Activated CD4-positive, alpha-beta T cell treated with anti-CD3 and anti-CD28 coated beads, Interleukin-2, amount 10 ng/mL, durations not matched to agents 24 days and 14 days (primary cell): ENCODE results near the gene GPHN. TPM values are rescaled to one million over a fixed set of nuclear protein-coding genes. Genes with fewer than 3 reads are reported as not detected.
"Not testable (repeated sequence)": the region's sequence is repeated elsewhere in the genome, so short reads cannot be mapped to it uniquely, and the experiment has no call there.

Experiments
- DNase-seq: peaks from one replicate; pipeline ENCODE4 v3.0.0; 2022
- H3K27ac Mint-ChIP-seq: one replicate; pipeline ENCODE4 v1.8.0; 2022; ENCODE audit warnings: mild to moderate bottlenecking, mixed read lengths
- H3K27me3 Mint-ChIP-seq: one replicate; pipeline ENCODE4 v1.8.0; 2022; ENCODE audit warnings: mixed read lengths
- H3K36me3 Mint-ChIP-seq: one replicate; pipeline ENCODE4 v1.8.0; 2022; ENCODE audit warnings: low read depth, mild to moderate bottlenecking, mixed read lengths
- H3K4me1 Mint-ChIP-seq: one replicate; pipeline ENCODE4 v1.8.0; 2021; ENCODE audit warnings: mixed read lengths
- H3K4me3 Mint-ChIP-seq: one replicate; pipeline ENCODE4 v1.8.0; 2022; ENCODE audit warnings: mild to moderate bottlenecking, moderate library complexity, mixed read lengths
- H3K9me3 Mint-ChIP-seq: one replicate; pipeline ENCODE4 v1.8.0; 2021; ENCODE audit warnings: mixed read lengths
- intact Hi-C: fragments of 100-400 bp; cut with micrococcal nuclease; formaldehyde crosslinking; loops from one replicate; pipeline ENCODE4 v1.15.1; 2023
- total RNA-seq: library from RNA; stranded (reverse); gene quantifications from 2 replicates; pipeline ENCODE4 v1.2.3, GENCODE V29; 2022

The GPHN gene
- total RNA-seq, 1 donor from 2014 or later = 44.4 TPM

- intact Hi-C loops = loop anchor here (5.0 kb wide), 3 partner anchors 102 to 1307 kb away; partner anchors contain the start of genes FUT8, RAD51B and ZFYVE26
- H3K4me1 Mint-ChIP-seq = peaks cover 27% of the 10 kb centered on the region
- H3K27ac Mint-ChIP-seq = no peak overlapping the region
- no peaks in the 10 kb centered on the region for H3K36me3 Mint-ChIP-seq
- H3K9me3 Mint-ChIP-seq = no peaks in the 10 kb centered on the region
- H3K27me3 Mint-ChIP-seq = peaks cover 28% of the 10 kb centered on the region
- no peak for DNase-seq
- peak overlapping the region; percentile 89 for H3K4me3 Mint-ChIP-seq
These were observed 1.9 kb downstream of the GPHN start for GRCh38 chr14:66509874-66510273.

- peaks cover 28% of the 10 kb centered on the region for H3K4me1 Mint-ChIP-seq
- intact Hi-C loops = no loop called here
- DNase-seq = no peak
- H3K9me3 Mint-ChIP-seq = no peaks in the 10 kb centered on the region
- H3K27ac Mint-ChIP-seq = no peak overlapping the region
- no peaks in the 10 kb centered on the region for H3K36me3 Mint-ChIP-seq
- H3K27me3 Mint-ChIP-seq = peaks cover 31% of the 10 kb centered on the region
- H3K4me3 Mint-ChIP-seq = no peak overlapping the region
These were observed 3.9 kb downstream of the GPHN start for GRCh38 chr14:66511849-66512248.

GRCh38 chr14:66514213-66514612, 6.3 kb downstream of the GPHN start:
- peaks cover 31% of the 10 kb centered on the region for H3K27me3 Mint-ChIP-seq
- no peak overlapping the region for H3K27ac Mint-ChIP-seq
- H3K4me3 Mint-ChIP-seq = no peak overlapping the region
- DNase-seq = no peak
- H3K36me3 Mint-ChIP-seq = no peaks in the 10 kb centered on the region
- peaks cover 5% of the 10 kb centered on the region for H3K9me3 Mint-ChIP-seq
- H3K4me1 Mint-ChIP-seq = peaks cover 25% of the 10 kb centered on the region
- intact Hi-C loops = no loop called here

- intact Hi-C loops = no loop called here
- Mint-ChIP-seq H3K27ac (no peak overlapping the region), H3K27me3 (no peaks in the 10 kb centered on the region), H3K9me3 (peaks cover 8% of the 10 kb centered on the region), H3K4me3 (no peak overlapping the region), H3K4me1 (peaks cover 7% of the 10 kb centered on the region), H3K36me3 (no peaks in the 10 kb centered on the region)
- peak; percentile 45 for DNase-seq
These were observed 22.6 kb downstream of the GPHN start for GRCh38 chr14:66530526-66530925.

- intact Hi-C loops = no loop called here
- no peaks in the 10 kb centered on the region for H3K27me3 Mint-ChIP-seq
- DNase-seq = no peak
- H3K9me3 Mint-ChIP-seq = no peaks in the 10 kb centered on the region
- no peak overlapping the region for H3K4me3 Mint-ChIP-seq
- peaks cover 8% of the 10 kb centered on the region for H3K4me1 Mint-ChIP-seq
- H3K27ac Mint-ChIP-seq = no peak overlapping the region
- no peaks in the 10 kb centered on the region for H3K36me3 Mint-ChIP-seq
These were observed 31.1 kb downstream of the GPHN start for GRCh38 chr14:66539034-66539433.

- Mint-ChIP-seq H3K4me3 (no peak overlapping the region), H3K27me3 (no peaks in the 10 kb centered on the region), H3K27ac (no peak overlapping the region), H3K9me3 (no peaks in the 10 kb centered on the region), H3K4me1 (peaks cover 8% of the 10 kb centered on the region), H3K36me3 (no peaks in the 10 kb centered on the region)
- DNase-seq = no peak
- intact Hi-C loops = no loop called here
These were observed 32.1 kb downstream of the GPHN start for GRCh38 chr14:66540038-66540437.

- no peaks in the 10 kb centered on the region for H3K36me3 Mint-ChIP-seq
- H3K27ac Mint-ChIP-seq = no peak overlapping the region
- peaks cover 8% of the 10 kb centered on the region for H3K4me1 Mint-ChIP-seq
- DNase-seq = no peak
- H3K4me3 Mint-ChIP-seq = no peak overlapping the region
- H3K9me3 Mint-ChIP-seq = no peaks in the 10 kb centered on the region
- H3K27me3 Mint-ChIP-seq = no peaks in the 10 kb centered on the region
- intact Hi-C loops = no loop called here
These were observed 33.7 kb downstream of the GPHN start for GRCh38 chr14:66541627-66542026.

- intact Hi-C loops = no loop called here
- Mint-ChIP-seq H3K36me3 (no peaks in the 10 kb centered on the region), H3K4me1 (peaks cover 1% of the 10 kb centered on the region), H3K27me3 (no peaks in the 10 kb centered on the region), H3K27ac (no peak overlapping the region), H3K9me3 (no peaks in the 10 kb centered on the region), H3K4me3 (no peak overlapping the region)
- DNase-seq = no peak
These were observed 36.0 kb downstream of the GPHN start for GRCh38 chr14:66543996-66544395.

GRCh38 chr14:66545191-66545590, 37.2 kb downstream of the GPHN start:
- H3K27me3 Mint-ChIP-seq, H3K4me3 Mint-ChIP-seq, H3K9me3 Mint-ChIP-seq, H3K36me3 Mint-ChIP-seq, intact Hi-C loops, H3K4me1 Mint-ChIP-seq, H3K27ac Mint-ChIP-seq, DNase-seq: not testable (repeated sequence)

- H3K27ac Mint-ChIP-seq, DNase-seq, H3K36me3 Mint-ChIP-seq, H3K4me1 Mint-ChIP-seq, H3K27me3 Mint-ChIP-seq, H3K9me3 Mint-ChIP-seq, intact Hi-C loops, H3K4me3 Mint-ChIP-seq: not testable (repeated sequence)
These were observed 37.8 kb downstream of the GPHN start for GRCh38 chr14:66545751-66546150.

- intact Hi-C loops = no loop called here
- Mint-ChIP-seq H3K9me3 (no peaks in the 10 kb centered on the region), H3K27me3 (no peaks in the 10 kb centered on the region), H3K27ac (no peak overlapping the region), H3K36me3 (no peaks in the 10 kb centered on the region), H3K4me3 (no peak overlapping the region), H3K4me1 (no peaks in the 10 kb centered on the region)
- no peak for DNase-seq
These were observed 55.8 kb downstream of the GPHN start for GRCh38 chr14:66563731-66564130.

GRCh38 chr14:66568220-66568619, 60.3 kb downstream of the GPHN start:
- H3K36me3 Mint-ChIP-seq = peaks cover 1% of the 10 kb centered on the region

GRCh38 chr14:66572826-66573225, 64.9 kb downstream of the GPHN start:
- H3K9me3 Mint-ChIP-seq = peaks cover 32% of the 10 kb centered on the region
- DNase-seq = no peak
- H3K27me3 Mint-ChIP-seq = no peaks in the 10 kb centered on the region

More at GRCh38 chr14:66568220-66568619, 60.3 kb downstream of the GPHN start:
- DNase-seq = no peak
- peaks cover 18% of the 10 kb centered on the region for H3K9me3 Mint-ChIP-seq
- intact Hi-C loops = no loop called here
- peaks cover 3% of the 10 kb centered on the region for H3K4me1 Mint-ChIP-seq
- no peaks in the 10 kb centered on the region for H3K27me3 Mint-ChIP-seq
- H3K4me3 Mint-ChIP-seq = no peak overlapping the region
- H3K27ac Mint-ChIP-seq = no peak overlapping the region

GRCh38 chr14:66575014-66575413, 67.1 kb downstream of the GPHN start:
- Mint-ChIP-seq H3K9me3 (peaks cover 43% of the 10 kb centered on the region), H3K4me1 (peaks cover 3% of the 10 kb centered on the region), H3K27ac (no peak overlapping the region), H3K36me3 (peaks cover 10% of the 10 kb centered on the region), H3K27me3 (no peaks in the 10 kb centered on the region), H3K4me3 (no peak overlapping the region)
- no peak for DNase-seq
- intact Hi-C loops = no loop called here

More at GRCh38 chr14:66572826-66573225, 64.9 kb downstream of the GPHN start:
- intact Hi-C loops = no loop called here
- Mint-ChIP-seq H3K4me3 (no peak overlapping the region), H3K27ac (no peak overlapping the region), H3K4me1 (peaks cover 3% of the 10 kb centered on the region), H3K36me3 (peaks cover 7% of the 10 kb centered on the region)

- Mint-ChIP-seq H3K36me3 (peaks cover 10% of the 10 kb centered on the region), H3K4me1 (peaks cover 3% of the 10 kb centered on the region), H3K9me3 (peaks cover 41% of the 10 kb centered on the region), H3K4me3 (no peak overlapping the region), H3K27ac (no peak overlapping the region), H3K27me3 (no peaks in the 10 kb centered on the region)
- DNase-seq = no peak
- intact Hi-C loops = no loop called here
These were observed 68.0 kb downstream of the GPHN start for GRCh38 chr14:66575939-66576338.
